T47D (cell line): Measurements from ENCODE around the gene KCNQ1.

Source experiments
- DNase-seq, 2 experiments: peaks; one replicate each; pipeline versions ENCODE4 v3.0.0 to v3.0.0-alpha.2; 2011 to 2012; ENCODE audit warnings: low read depth in 1 of 2, low spot score in 1 of 2
- JUND ChIP-seq: IDR thresholded peaks from 2 replicates; pipeline ENCODE4 v1.6.1; 2012; ENCODE audit warnings: low read depth
- in situ Hi-C: cut with HindIII; loops from 2 replicates; pipeline ENCODE4 v1.10.0; 2016; ENCODE audit warnings: low sequenced_read_pairs, low pct_unique_long_range_greater_than_20kb

Gene KCNQ1

GRCh38 chr11:2849994-2850770 is 405.4 kb downstream of the KCNQ1 start:
- DNase-seq, result no peak
- no peak for TF ChIP-seq JUND
- in situ Hi-C loops, result no loop called here

DNA sequence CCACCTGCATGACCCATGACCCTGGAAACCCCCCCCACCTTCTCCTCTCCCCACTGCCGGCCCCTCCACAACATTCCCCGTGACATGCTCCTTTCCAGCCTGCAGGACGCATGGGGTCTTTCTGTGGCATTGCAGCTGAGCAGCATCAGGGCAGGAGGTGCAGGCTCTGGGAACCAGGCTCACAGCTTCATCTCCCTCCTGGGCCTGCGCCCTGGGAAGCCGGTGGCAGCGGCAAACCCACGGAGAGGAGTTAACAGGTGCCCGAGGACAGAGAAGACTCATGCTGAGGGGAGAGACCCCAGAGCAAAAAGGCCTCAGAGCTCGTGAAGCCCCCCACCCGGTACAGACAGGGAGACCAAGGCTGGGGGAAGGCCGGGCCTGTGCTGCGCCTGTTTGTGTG is 408.6 kb downstream of the KCNQ1 start:
- no peak for DNase-seq
- in situ Hi-C loops, result no loop called here
- TF ChIP-seq JUND, result no peak

DNA sequence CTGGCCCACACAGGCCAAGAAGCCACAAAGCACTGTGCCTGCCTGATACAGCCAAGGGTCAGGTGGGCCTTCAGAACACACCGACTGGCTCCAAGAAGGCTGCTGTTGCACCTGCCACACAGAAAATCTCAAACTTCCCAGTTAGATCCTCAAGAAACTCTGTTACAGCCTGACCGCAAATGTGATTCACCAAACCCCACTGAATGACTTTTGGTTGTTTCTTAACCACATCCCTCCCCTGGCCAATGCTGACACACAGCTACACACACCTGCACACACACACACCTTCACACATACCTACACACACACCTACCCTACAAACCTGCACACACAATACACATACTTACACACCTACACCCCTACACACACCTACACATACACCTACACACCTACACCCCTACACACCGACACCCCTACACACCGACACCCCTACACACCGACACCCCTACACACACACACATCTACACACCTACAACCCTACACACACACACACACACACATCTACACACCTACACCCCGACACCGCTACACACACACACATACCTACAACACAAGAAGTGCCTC is 409.3 kb downstream of the KCNQ1 start:
- DNase-seq, result no peak
- in situ Hi-C loops, result no loop called here
- no peak for TF ChIP-seq JUND

DNA sequence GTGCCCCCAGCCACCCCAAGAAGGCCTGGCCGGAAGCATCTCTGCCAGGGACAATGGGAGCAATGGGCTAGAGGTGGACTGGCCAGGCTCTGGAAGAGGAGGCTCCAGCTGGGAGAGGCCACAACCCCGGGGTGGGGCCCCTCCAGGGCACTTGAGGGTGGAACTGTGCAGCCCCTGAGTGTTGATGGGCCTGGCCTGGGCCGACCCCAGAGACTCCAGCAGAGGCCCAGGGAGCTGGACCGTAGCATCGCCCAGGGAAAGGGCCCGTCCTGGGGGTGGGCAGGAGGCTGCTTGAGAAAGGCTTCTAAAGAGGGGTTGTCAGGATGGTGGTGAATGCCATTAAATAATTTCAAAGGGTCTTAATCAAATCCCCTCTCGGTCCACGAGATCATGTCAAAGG is 410.4 kb downstream of the KCNQ1 start:
- no peak for DNase-seq
- in situ Hi-C loops, result no loop called here
- no peak for TF ChIP-seq JUND

DNA sequence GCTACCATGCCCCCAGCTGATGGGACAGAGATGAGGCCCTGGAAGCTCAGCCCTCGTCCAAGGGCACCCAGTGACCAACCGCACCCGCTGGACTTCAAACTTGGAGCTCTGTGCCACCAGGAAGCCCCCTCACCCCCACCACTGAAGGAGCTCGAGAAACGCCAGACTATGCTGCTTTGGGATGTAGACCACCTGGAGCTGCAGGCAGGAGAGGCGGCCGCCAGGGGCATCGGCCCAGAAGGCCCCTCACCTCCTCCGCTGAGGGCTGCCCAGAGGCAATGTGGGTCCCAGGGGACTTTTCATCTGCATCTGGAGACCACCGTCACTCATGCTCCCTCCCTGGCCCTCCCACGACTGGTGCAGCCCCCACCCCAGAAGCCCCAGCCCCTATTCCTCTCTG is 412.5 kb downstream of the KCNQ1 start:
- TF ChIP-seq JUND, result no peak
- in situ Hi-C loops, result no loop called here
- DNase-seq, result no peak

DNA sequence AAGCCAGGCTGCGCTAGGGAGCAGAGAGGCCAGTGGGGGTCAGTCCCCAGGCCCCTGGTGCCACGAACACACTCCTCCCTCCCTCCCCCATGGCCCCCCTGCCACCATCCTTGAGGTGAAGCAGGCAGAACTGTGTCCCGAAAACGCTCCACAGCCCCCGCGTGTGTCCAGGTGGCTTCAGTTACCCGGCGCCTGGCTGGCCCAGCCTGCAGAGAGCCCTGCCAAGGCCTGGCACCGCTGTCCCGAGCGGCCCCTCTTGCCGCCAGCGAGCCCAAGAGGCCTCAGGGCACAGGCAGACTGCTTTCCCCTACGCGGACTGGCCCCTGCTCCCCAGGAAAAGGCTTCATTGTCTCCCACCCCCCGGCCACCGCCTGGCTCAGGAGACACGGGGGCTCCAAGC is 413.1 kb downstream of the KCNQ1 start:
- in situ Hi-C loops, result no loop called here
- TF ChIP-seq JUND, result no peak
- no peak for DNase-seq

GRCh38 chr11:2858995-2859698 is 414.3 kb downstream of the KCNQ1 start:
- TF ChIP-seq JUND, result no peak
- in situ Hi-C loops, result no loop called here

GRCh38 chr11:2859699-2860037 is 414.9 kb downstream of the KCNQ1 start:
- no peak for TF ChIP-seq JUND

More at GRCh38 chr11:2858995-2859698, 414.3 kb downstream of the KCNQ1 start:
- DNase-seq, result no peak

DNA sequence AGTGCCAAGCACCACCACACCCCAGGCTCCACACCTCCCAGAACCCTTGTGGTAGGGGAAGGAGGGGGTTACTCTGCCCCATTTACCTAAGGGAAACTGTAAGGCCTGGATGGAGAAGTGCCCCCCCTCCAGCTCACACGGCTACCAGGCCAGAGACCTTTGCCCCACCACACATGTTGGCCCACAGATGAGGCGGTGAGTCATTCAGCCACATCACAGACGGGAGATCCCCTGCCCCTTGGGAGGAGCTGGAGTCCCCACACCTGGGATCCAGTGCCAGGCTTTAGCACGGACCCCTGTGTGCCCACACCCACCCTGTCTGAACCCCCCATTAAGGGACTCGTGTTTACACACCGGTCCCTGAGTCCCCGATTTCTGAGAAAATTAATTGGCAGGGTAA is 415.8 kb downstream of the KCNQ1 start:
- in situ Hi-C loops, result no loop called here
- no peak for DNase-seq
- TF ChIP-seq JUND, result no peak

More at GRCh38 chr11:2859699-2860037, 414.9 kb downstream of the KCNQ1 start:
- DNase-seq, result no peak
- in situ Hi-C loops, result no loop called here

DNA sequence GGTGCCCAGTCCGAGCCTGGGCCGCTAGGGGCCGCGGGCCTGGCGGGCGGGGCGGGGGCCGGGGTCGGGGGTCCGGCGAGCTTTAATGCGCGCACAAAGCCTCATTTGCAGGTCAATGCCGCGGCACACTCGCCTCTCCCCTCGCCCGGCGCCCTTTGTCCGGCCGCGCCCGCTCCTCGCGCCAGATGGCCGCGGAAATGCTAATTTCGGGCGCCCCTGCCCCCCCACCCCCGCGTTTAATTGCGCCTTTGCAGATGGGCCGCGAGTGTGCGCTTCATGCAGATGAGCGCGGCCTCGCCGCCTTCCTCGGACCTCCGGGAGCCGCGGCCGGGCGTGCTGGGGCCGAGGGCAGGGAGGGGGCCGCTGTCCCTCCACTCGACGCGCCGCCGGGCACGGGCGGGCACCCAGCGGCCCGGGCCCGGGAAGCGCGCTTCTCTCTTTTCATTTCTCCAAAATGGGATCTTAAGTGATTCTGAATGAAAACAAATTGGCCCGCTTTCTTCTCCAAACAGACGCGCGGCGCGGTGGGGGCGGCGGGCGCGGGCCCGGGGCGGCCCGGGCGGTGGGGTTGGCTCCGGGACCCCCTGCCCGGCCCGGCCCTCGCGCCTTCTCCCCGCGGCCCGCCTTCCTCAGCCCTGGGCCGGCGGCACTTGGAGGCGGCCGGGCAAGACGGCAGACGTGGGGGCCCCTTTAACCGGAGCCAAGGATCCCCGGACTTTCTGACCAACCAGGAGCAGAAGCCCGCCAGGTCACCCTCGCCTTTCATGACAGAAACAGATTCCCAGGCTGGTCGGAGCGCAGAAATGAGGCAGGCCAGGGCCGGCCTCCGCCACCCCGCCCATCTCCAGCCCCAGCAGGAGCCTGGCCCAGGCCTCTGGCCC is 417.8 kb downstream of the KCNQ1 start:
- no peak for DNase-seq
- in situ Hi-C loops, result no loop called here
- TF ChIP-seq JUND, result no peak

DNA sequence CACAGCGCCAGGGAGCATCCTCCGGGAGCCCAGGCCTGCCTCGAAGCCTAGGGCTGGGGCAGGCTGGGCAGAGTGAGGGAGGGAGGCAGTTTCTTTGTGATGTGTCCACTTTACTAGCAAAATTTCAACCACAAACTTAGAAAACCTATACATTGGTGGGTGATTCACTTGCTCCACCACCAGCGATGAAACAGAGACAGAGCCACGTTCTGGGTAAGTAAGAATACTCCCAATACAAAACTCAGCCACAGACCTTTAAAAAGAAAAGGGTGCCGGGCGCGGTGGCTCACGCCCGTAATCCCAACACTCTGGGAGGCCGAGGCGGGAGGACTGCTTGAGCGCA is 418.4 kb downstream of the KCNQ1 start:
- no peak for DNase-seq
- in situ Hi-C loops, result no loop called here
- TF ChIP-seq JUND, result no peak

DNA sequence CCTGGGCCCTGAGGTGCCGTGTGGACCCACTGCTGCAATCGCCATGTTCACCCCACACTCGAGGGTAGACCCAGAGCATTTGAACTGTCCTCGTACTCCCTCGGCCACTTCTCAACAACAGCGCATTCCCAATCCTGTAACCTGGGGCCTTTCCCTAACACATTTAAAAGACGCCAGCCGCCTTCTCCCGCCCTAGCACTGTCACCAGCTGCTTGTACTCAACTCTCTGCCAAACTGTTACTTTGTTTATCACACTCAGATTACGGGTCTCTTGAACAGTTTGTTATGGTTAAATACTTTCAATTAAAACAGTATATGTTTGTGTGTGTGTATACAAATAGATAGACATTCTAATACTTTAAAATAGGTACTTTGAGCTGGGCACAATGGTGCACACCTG is 420.1 kb downstream of the KCNQ1 start:
- DNase-seq, result no peak
- in situ Hi-C loops, result no loop called here
- no peak for TF ChIP-seq JUND
